Activated CD8-positive, alpha-beta T cell treated with anti-CD3 and anti-CD28 coated beads for 36 hours (primary cell): ENCODE data around the gene DCST2. TPM values are rescaled to one million over a fixed set of nuclear protein-coding genes. Genes with fewer than 3 reads are reported as not detected.

Source experiments
- ATAC-seq: fragments of 200-7000 bp; cut with Tn5 transposase; one replicate; pipeline ENCODE4 v1.10.0; 2021; ENCODE audit warnings: mild to moderate bottlenecking, moderate library complexity
- CTCF ChIA-PET: fragments of 350-600 bp; sonication (Branson Sonifier 250); formaldehyde crosslinking; loops from one replicate; lab custom pipeline; 2021; ENCODE audit warnings: antibody characterized with exemption; lab: Charles Lee
- POLR2A ChIA-PET: fragments of 350-600 bp; sonication (Branson Sonifier 250); formaldehyde crosslinking; loops from one replicate; lab custom pipeline; 2021; ENCODE audit warnings: antibody characterized with exemption; lab: Charles Lee
- DNase-seq: peaks from one replicate; pipeline ENCODE4 v3.0.0-alpha.2; 2020
- H3K27ac Mint-ChIP-seq: one replicate; pipeline ENCODE4 v1.8.0; 2021; ENCODE audit warnings: mild to moderate bottlenecking, mixed read lengths
- H3K27me3 Mint-ChIP-seq: one replicate; pipeline ENCODE4 v1.8.0; 2021; ENCODE audit warnings: mixed read lengths
- H3K36me3 Mint-ChIP-seq: one replicate; pipeline ENCODE4 v1.8.0; 2021; ENCODE audit warnings: low read depth, mixed read lengths
- H3K4me1 Mint-ChIP-seq: one replicate; pipeline ENCODE4 v1.8.0; 2021; ENCODE audit warnings: low read depth, mixed read lengths
- H3K4me3 Mint-ChIP-seq: one replicate; pipeline ENCODE4 v1.8.0; 2021; ENCODE audit warnings: mild to moderate bottlenecking, moderate library complexity, mixed read lengths
- H3K9me3 Mint-ChIP-seq: one replicate; pipeline ENCODE4 v1.8.0; 2021; ENCODE audit warnings: mixed read lengths
- CTCF ChIP-seq: fragments of 200-600 bp; IDR thresholded peaks from one replicate; pipeline ENCODE4 v1.8.0; 2022; ENCODE audit warnings: antibody characterized with exemption, mild to moderate bottlenecking
- intact Hi-C: fragments of 100-400 bp; cut with micrococcal nuclease; formaldehyde crosslinking; loops from one replicate; pipeline ENCODE4 v1.10.0; 2022
- total RNA-seq, 2 experiments: library from RNA; stranded (reverse); gene quantifications; one replicate each; pipeline ENCODE4 v1.2.3, GENCODE V29; 2021

Gene DCST2
- total RNA-seq, 2 experiments from 2014 or later, result 0.20 to 0.36 TPM

- H3K9me3 Mint-ChIP-seq, result no peaks in the 10 kb centered on the region
- no peak for DNase-seq
- H3K27ac Mint-ChIP-seq, result no peak overlapping the region
- ChIA-PET POLR2A (no interaction called here), CTCF (interaction anchor here (1.0 to 2.5 kb wide), 6 partner anchors 8 to 47 kb away, joined by 3 to 7 read pairs (median 5); no protein-coding TSS in a partner anchor)
- H3K4me1 Mint-ChIP-seq, result no peaks in the 10 kb centered on the region
- peaks cover 5% of the 10 kb centered on the region for H3K27me3 Mint-ChIP-seq
- ATAC-seq, result no peak
- H3K4me3 Mint-ChIP-seq, result no peak overlapping the region
- no peak for TF ChIP-seq CTCF
- no peaks in the 10 kb centered on the region for H3K36me3 Mint-ChIP-seq
- intact Hi-C loops, result no loop called here
Observed at GRCh38 chr1:155038602-155039307, 5.2 kb upstream of the DCST2 start.

- Mint-ChIP-seq H3K4me3 (no peak overlapping the region), H3K27ac (no peak overlapping the region), H3K36me3 (no peaks in the 10 kb centered on the region), H3K4me1 (no peaks in the 10 kb centered on the region), H3K27me3 (peaks cover 5% of the 10 kb centered on the region), H3K9me3 (no peaks in the 10 kb centered on the region)
- no peak for ATAC-seq
- intact Hi-C loops, result no loop called here
- no peak for DNase-seq
- ChIA-PET CTCF (interaction anchor here (1.0 to 2.5 kb wide), 7 partner anchors 9 to 48 kb away, joined by 3 to 7 read pairs (median 4); no protein-coding TSS in a partner anchor), POLR2A (no interaction called here)
- TF ChIP-seq CTCF, result no peak
Observed at GRCh38 chr1:155037851-155038441, 4.4 kb upstream of the DCST2 start.

- Mint-ChIP-seq H3K4me3 (no peak overlapping the region), H3K4me1 (no peaks in the 10 kb centered on the region), H3K27me3 (peaks cover 5% of the 10 kb centered on the region), H3K36me3 (no peaks in the 10 kb centered on the region), H3K27ac (no peak overlapping the region), H3K9me3 (no peaks in the 10 kb centered on the region)
- ChIA-PET CTCF (interaction anchor here (1.2 to 2.5 kb wide), 3 partner anchors 15 to 24 kb away, joined by 3 to 7 read pairs (median 5); no protein-coding TSS in a partner anchor), POLR2A (no interaction called here)
- DNase-seq (no peak), ATAC-seq (no peak)
- TF ChIP-seq CTCF, result no peak
- intact Hi-C loops, result no loop called here
Observed at GRCh38 chr1:155037043-155037442, 3.5 kb upstream of the DCST2 start.

- H3K4me3 Mint-ChIP-seq, result no peak overlapping the region
- no peak for TF ChIP-seq CTCF
Observed at GRCh38 chr1:155035936-155036335, 2.4 kb upstream of the DCST2 start.

More at GRCh38 chr1:155035936-155036335, 2.4 kb upstream of the DCST2 start:
- intact Hi-C loops, result no loop called here
- no peak for ATAC-seq
- Mint-ChIP-seq H3K4me1 (no peaks in the 10 kb centered on the region), H3K27ac (no peak overlapping the region), H3K9me3 (no peaks in the 10 kb centered on the region), H3K36me3 (no peaks in the 10 kb centered on the region), H3K27me3 (peaks cover 5% of the 10 kb centered on the region)
- ChIA-PET POLR2A (no interaction called here), CTCF (interaction anchor here (0.7 to 1.4 kb wide), 2 partner anchors 9 to 67 kb away, joined by 3 to 7 read pairs; no protein-coding TSS in a partner anchor)
- no peak for DNase-seq
